Measurements from ENCODE around the gene TPK1.

DNA sequence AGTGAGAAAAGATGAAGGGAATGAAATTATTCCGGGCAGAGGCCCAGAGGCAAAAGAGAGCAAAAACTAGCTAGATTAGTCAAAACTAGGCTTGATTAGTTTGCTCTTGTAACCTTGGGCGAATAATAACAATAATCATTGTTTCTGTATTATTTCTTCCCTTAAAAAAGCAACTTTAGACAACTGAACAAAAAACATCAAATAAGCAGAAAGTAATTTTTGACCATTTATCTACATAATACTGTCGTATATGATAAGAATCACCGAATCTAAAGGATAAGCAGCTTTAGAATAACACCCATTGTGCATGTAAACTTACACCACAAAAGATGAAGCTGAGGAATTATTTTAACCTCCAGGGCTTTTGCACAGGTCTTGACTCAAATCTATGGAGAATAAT, 125.1 kb downstream of the TPK1 start:
- no peak for TF ChIP-seq POLR2A (IDR thresholded peaks at IDR 0.05; ENCODE audit: low read depth, low read length)
- no peak for TF ChIP-seq TAF1 (IDR thresholded peaks at IDR 0.05; ENCODE audit: borderline replicate concordance, low read depth, low read length)
- TF ChIP-seq POLR2AphosphoS5 (IDR thresholded peaks at IDR 0.05; ENCODE audit: low read depth, low read length), result no peak

All from GM12892 (cell line).